Peyer's patch (tissue), 4 donors: Measurements from ENCODE around the gene ZNRF1.

Experiments used
- CTCF ChIP-seq, 6 experiments: fragments of 450-650 bp in 4 of 6; fragments of 200-600 bp in 2 of 6; sonication (generic) in 1 of 6; IDR thresholded peaks; one replicate each; pipeline ENCODE4 v1.5.1; 2017 to 2019; ENCODE audit warnings: antibody characterized with exemption in 6 of 6, mild to moderate bottlenecking in 3 of 6, moderate library complexity in 1 of 6
- POLR2A ChIP-seq, 2 donors: fragments of 450-650 bp; IDR thresholded peaks; one replicate each; pipeline ENCODE4 v1.5.1; 2017; ENCODE audit warnings: antibody characterized with exemption in 2 of 2, mild to moderate bottlenecking in 2 of 2, moderate library complexity in 2 of 2

GRCh38 chr16:75026892-75027391 lies 28.1 kb downstream of the ZNRF1 start:
- no peak for TF ChIP-seq CTCF (IDR thresholded peaks at IDR 0.05)
- TF ChIP-seq POLR2A (IDR thresholded peaks at IDR 0.05) = no peak
